ENCODE data around the gene XPO1. TPM values are rescaled to one million over a fixed set of nuclear protein-coding genes. Genes with fewer than 3 reads are reported as not detected.
"Not testable (repeated sequence)": the region's sequence is repeated elsewhere in the genome, so short reads cannot be mapped to it uniquely, and the experiment has no call there.

XPO1 gene
- total RNA-seq, 1 experiment from 2014 or later: 297 TPM

DNA sequence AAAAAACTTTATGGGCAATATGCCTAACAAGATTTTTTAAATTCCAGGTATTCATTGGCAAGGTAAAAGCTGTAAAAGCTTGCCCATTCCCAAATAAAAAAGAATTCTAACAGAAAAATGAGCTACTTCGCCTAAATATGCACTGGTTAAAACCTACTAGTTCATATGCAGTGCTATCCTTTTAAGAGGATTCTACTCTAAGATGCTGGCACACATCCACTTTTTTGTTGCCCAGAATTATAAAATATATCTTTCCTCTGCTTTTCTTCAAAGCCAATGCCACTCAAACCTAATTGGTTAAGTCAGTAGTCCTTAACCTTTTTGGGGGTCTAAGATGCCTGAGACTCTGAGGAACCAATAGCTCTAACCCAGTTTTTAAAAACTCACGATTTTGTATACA, 3.2 kb downstream of the XPO1 start:
- no peak for DNase-seq (ENCODE audit: low read depth)

DNA sequence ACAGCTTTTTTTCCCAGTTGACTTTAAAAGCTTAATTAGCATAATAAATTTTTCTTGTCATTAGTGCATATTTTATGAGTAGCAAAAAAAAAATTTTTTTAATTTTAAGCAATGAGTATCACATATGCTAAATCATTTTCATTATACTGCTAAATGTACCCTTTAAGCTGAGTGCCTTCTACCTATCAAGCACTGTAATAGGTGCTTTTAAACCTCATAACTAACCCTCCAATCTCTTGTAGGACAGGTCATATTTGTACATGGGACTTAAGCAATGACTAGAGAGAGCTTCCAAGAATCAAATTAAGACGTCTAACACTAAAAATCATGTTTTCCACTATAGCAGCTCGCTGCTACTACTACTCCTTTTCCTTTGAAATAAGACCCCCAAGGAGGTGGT, 7.4 kb downstream of the XPO1 start:
- no peak for DNase-seq (ENCODE audit: low read depth)

DNA sequence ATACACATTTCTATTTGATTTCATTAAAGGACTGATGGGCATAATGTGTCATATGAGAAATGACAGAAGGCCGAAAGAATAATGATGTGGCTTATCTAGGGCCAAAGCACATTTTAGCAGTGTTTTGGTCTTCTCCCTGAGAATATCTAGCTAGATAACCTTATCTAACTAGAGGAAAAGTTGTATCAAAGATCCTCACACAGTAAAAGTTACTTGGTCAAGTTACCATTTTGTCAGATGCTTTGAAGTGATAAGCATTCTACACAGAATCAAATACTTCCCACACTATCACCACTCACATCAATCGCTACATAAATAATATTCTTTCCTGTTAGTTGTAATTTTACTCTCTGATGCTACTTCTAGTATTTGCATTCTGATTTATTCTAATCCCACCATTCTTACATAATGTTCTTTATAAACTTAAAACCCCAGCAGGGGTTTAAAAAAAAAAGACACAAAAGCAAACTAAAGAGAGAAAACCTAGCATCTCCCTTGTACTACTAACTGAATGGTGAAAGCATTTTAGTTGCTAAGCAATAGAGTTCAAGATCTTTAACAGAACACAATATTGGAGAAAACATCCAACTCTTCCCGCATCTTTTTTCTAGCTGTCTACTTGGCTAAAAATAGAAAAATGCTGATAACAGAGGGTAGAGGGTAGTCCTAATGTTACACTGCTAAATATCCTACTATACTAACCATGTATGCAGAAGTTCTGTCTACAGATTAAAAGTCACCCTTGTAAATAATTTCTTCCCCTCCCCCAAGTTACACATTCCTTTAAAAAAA, 8.0 kb downstream of the XPO1 start:
- no peak for DNase-seq (ENCODE audit: low read depth)

DNA sequence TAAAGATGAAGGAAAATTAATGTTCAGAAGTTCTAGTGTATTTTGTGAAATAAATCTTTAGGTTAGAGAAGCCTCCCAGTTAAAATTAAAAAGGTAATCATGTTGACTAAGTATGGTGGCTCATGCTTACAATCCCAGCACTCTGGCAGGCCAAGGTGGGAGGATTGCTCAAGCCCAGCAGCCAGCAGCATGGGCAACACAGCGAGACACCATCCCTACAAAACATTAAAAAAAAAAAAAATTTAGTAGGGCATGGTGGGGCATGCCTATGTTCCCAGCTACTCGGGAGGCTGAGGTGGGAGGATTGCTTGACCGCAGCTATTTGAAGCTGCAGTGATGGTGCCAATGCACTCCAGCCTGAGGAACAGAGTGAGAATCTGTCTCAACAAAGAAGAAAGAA, 17.9 kb downstream of the XPO1 start:
- DNase-seq (ENCODE audit: low read depth): no peak

DNA sequence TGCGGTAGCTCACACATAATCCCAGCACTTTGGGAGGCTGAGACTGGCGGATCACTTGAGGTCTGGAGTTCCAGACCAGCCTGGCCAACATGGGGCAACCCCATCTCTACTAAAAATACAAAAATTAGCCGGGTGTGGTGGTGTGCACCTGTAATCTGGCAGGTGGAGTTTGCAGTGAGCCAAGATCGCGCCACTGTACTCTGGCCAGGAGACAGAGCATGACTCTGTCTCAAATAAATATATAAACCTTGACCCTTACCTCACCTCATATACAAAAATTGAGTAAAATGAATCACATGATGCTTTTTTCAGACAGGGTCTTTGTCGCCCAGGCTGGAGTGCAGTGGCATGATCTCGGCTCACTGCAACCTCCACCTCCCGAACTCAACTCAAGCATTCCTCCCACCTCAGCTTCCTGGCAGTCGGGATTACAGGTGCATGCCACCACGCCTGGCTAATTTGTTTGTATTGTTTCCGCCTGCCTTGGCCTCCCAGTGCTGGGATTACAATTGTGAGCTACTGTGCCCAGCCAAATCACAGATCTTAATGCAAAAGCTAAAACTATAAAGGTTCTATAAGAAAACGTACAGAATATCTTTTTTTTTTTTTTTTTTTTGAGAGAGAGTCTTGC, 25.3 kb downstream of the XPO1 start:
- DNase-seq (ENCODE audit: low read depth): no peak

DNA sequence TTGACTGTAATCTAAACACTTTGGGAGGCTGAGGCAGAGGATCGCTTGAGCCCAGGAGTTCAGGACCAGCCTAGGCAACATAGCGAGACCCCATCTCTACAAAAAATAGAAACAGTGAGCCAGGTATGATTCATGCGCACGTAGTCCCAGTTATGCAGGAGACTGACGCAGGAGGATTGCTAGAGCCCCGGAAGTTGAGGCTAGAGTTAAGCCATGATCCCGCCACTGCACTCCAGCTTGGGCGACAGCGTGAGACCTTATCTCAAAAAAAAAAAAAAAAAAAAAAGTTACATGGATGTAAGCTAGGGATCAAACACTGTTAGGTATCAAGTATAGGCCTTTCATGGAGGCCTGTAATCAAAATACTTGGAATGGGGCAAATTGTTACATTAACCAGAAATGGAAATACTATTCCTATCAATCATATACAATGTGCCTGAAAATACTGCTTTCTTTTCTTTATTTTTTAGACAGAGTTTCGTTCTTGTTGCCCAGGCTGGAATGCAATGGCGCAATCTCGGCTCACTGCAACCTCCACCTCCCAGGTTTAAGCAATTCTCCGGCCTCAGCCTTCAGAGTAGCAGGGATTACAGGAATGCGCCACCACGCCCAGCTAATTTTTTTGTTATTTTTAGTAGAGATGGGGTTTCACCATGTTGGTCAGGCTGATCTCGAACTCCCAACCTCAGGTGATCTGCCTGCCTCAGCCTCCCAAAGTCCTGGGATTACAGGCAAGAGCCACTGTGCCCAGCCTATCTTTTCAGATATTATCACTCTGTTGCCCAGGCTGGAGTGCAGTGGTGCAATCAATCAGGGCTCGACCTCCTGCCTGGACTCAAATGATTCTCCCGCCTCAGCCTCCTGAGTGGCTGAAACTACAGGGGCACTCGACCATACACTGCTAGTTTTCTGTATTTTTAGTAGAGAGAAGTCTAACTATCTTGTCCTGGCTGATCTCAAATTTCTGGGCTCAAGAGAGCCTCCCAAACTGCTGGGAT, 27.2 kb downstream of the XPO1 start:
- DNase-seq (ENCODE audit: low read depth): no peak

DNA sequence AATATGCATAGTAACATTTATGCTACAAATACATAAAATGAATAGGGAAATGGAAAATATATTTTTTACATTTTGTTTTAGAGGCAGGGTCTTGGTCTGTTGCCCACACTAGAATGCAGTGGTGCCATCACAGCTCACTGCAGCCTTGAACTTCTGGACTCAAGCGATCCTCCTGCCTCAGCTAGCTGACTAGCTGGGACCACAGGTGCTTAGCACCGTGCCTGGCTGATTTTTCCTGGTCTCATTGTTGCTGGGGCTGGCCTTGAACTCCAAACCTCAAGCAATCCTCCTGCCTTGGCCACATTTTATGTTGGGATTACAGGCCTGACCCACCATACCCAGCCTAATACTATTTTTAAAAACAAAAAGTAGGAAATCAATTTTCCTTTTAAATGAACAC, 33.2 kb downstream of the XPO1 start:
- DNase-seq (ENCODE audit: low read depth): no peak

DNA sequence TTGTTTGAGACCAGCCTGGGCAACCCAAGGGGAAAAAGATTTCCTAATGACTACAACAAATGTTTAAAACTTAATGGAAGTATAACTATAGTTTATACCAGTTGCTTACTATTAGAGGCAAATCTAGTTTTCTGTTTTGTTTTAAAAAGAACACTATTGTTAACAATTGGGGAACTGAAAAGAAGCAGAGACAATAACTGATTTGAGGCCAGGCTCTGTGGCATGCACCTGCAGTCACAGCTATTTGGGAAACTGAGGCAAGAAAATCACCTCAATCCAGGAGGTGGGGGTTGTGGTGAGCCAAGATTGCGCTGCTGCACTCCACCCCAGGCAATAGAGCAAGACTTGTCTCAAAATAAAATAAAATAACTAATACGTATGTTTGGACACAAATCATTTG, 39.1 kb downstream of the XPO1 start:
- DNase-seq (ENCODE audit: low read depth): no peak

DNA sequence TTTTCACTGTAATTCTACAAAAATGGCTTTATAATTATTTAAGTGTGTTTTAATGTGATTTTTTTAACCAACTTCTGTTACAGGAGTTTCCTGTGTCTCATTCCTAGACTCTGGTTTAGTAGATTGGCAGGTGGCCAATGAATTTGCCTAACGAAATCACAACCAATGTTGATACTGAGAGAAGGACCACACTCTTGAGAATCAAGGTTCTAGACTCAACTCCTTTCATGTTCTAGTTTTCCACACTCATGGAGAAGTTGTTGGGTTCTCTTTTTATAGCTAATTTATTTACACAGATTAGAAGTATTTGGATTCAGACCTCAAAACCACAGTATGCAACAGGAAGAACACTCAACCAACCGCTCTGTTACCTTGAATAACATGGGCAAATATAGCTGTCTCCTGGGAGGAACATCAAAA, 44.6 kb downstream of the XPO1 start:
- peak; percentile 29 for DNase-seq (ENCODE audit: low read depth)

DNA sequence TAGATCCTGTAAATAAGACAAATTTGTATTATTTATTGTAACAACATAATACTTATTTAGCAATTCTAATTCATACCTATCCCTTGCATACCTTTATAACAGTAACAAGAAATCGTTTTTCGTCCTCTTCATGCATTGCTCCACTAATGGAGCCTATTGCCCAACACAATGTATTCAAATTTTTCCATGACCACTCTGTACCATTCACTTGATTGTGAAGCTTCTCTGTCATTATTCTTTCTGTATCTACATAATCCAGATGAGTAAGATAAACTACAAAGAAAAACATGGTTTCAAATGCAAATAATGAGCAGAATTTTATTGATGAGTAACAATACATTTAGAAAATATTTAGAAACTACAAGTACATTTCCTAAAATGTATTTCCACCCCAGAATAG, 45.7 kb downstream of the XPO1 start:
- DNase-seq (ENCODE audit: low read depth): no peak

DNA sequence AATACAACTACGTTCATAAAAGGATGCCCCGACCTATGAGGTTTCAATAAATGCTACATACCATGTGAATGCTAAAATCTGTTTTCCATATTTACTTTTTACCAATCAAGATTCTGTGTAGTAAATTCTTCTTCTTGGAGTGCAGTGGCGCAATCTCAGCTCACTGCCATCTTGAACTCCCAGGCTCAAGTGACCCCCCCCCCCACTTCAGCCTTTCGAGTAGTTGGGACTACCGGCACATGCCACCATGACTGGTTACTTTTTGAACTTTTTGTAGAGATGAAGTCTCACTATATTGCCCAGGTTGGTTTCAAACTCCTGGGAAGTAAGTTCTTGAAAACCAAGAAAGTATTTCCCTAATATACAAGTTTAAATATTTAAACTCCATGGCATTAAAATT, 52.9 kb downstream of the XPO1 start:
- DNase-seq (ENCODE audit: low read depth): no peak

DNA sequence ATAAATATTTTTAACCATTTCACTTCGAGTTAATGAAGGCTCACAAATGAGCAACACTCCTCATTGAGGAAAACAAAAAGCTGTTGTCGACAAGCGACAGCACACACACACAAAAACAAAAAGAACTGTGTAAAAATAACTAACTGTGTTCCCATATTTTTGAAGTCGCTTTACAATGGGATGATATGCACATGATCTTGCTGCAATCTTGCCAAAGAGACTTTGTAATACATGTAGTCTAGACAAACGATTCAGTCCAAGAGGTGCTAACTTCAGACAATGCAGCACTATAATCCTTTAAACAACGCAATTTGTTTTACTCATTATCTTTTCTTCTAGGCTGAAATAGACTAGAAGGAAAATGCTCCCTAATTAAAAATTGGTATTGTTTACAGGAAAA, 60.1 kb downstream of the XPO1 start:
- no peak for DNase-seq (ENCODE audit: low read depth)

DNA sequence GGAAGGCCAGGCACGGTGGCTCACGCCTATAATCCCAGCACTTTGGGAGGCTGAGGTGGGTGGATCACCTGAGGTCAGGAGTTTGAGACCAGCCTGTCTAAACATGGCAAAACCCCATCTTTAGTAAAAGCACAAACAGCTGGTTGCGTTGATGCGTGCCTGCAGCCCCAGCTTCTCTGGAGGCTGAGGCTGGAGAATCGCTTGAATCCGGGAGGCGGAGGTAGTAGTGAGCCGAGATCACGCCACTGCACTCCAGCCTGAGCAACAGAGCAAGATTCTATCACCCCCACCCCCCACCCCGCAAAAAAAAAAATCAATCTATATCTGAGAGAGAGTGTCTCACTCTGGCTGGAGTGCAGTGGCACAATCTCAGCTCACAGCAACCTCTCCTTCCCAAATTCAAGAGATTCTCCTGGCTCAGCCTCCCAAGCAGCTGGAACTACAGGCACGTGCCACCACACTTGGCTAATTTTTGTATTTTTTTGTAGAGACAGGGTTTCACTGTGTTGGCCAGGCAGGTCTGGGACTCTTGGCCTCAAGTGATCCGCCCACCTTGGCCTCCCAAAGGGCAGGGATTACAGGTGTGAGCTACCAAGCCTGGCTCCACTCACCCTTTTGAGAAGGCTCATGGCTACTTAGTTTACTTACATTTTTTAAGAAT, 61.1 kb downstream of the XPO1 start:
- DNase-seq (ENCODE audit: low read depth): not testable (repeated sequence)

DNA sequence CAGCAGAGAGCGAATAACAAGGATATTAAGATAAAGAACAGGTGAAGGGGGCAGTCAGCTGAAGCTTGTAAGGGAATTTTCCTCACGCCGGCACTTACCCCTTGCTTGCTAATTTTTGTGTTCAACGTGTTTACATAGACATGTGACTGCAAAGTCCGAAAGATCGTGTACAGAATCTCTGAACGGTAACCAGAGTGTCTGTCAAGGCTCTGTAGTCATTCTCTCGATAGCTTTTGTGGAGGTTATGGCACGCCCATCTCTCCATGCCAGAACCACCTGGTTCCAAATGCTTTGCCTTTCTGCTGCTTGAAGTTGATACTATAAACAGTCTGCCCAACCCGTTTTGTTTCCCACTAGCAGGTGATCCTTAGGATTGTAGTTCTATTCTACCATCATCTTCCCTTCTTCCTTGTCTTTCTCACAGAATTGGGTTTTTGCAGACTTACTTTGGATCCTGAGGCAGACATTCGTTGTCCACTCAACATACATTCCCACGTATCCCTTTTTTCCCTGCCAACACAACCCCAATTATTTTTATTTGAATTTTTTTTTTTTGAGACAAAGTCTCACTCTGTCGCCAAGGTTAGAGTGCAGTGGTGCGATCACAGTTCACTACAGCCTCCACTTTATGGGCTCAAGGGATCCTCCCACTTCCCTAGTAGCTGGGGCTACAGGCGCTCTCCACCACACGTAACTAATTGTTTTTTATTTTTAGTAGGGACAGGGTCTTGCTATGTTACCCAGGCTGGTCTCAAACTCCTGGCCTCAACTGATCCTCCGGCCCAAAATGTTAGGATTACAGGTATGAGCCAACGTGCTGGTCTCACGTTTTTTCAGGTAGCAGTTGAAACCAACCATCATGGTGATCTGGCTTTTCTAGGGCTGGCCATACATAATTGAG, 66.0 kb downstream of the XPO1 start:
- peak; percentile 31 for DNase-seq (ENCODE audit: low read depth)

DNA sequence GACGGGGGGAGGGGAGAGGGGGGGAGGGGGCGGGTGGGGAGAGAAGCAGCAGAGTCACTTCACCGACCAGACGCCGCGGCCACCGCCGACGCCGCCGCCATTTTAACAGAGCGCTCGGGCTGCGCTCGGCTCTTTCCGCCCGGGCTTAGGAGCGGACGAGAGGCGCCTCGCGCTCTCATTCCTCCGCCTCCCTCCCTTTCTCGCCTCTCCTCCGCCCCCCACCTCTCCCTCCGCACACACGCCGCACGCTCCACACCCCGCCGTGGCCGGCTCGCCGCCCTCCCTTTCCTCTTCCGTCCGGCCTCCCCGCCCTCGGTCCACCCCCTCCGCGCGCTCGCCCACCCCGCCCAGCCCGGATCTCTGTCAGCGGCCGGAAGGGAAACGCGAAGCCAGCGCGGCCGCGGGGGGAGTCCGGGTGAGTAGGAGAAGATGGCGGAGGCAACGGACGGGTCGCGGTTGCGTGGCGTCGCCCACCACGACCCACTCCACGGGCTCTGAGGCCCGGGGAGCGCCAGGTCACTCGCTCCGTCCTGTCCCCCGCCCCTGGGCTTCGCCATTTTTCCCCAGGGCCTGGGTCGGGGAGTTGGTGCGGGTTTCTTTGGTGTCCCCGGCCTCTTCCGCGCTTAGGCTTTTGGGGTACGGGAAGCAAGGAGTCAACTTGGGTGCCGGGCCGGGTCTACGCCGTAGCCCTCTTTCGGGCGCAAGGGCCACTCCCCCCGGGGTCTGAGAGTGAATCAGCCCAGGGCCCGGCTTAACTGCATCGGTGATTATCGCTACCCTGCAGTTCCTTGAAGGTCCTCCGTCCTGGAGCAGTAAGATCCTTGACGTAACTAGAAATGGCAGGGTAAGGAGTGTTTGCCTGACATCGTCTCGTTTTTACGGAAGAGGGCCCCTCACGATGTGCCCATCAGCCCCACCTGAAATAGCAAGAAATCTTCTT, 66.9 kb downstream of the XPO1 start, which contains the start of gene USP34:
Gene USP34 (minus strand): TSS at position 123 of the 940 bp plus-strand sequence. CDS start 395 bp downstream, outside the sequence.
- DNase-seq (ENCODE audit: low read depth): peak; percentile 95

DNA sequence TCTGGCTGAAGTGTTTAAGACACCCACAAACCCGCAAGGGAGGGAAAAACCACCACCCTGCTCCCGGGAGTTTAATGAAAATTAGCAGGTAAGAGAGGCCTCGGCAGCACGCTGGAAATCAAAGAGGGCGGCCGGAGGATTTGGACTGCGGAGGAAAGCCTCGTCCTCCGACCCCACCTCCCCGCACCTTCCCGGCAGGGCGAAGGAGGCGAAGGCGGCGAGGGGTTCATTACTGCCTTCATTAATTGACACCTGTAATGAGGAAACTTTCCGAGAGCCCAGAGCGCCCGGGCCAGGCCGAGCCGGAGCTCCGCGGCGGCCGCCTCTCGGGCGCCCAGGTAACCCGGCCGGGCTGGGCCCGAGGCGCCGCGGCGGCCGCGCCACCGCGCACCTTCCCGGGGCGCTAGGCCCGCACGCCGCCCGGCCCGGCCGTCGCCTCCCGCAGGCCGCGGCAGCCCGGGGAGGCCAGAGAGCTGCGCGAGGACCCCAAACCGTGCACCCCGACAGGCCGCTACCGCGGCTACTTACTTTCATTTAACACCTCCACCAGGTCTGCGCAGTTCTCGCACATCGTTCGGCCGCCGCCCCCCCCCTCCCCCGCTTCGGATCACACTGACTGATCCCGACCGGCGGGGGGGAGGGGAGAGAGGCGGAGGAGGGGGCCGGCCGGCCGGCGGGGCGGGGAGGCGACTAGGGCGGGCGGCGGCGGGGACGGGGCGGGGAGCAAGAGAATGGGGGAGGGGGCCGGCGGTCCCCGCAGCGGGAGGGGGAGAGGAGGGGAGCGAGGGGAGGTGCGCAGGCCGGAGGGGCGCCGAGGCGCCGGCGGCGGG, 67.8 kb downstream of the XPO1 start:
- DNase-seq (ENCODE audit: low read depth): peak; percentile 77

DNA sequence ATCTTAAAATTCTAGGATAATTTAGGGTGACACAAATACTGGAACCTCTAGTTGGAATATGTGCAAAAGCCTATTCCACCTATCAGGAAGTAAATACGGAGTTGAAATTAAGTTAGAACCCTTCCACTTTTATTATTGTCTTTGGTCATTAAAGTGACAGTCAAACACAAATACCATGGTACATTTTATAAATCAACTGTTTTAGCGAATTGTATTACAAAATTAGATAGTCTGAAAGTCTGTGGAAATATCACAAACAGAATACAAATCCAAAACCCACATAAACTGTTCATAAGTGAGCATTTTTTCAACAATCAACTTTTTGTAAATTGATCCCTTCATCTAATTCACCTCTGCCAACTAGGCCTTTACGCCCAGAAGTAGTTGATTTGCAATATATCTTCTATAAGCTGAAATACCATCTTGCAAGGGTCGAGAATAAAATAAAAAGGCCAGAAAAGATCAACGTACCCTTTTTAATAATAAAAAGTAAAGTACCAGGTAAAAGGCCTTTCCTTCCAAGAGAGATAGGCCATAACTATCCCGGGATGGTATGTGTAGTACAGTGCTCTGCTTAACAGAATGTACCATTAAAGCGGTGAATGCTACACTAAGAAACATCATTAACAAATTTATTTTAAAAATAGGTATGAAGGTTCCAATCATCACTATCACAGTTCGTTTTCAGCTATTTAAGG, 68.6 kb downstream of the XPO1 start:
- DNase-seq (ENCODE audit: low read depth): peak; percentile 8

DNA sequence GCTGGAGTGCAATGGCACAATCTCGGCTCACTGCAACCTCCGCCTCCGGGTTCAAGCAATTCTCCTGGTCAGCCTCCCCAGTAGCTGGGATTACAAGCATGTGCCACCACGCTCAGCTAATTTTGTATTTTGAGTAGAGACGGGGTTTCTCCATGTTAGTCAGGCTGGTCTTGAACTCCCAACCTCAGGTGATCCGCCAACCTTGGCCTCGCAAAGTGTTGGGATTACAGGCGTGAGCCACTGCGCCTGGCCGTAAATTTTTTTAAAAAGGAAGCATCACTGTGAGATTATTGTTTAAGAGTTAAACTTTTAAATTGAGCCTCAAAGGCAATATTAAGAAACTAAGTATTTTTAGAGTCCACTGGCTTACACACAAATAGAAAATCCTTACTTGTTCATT, 69.9 kb downstream of the XPO1 start:
- DNase-seq (ENCODE audit: low read depth): not testable (repeated sequence)

Data from RPMI7951 (cell line).